ENCODE measurements around the gene PIRT. TPM values are rescaled to one million over a fixed set of nuclear protein-coding genes. Genes with fewer than 3 reads are reported as not detected.

The PIRT gene
- total and polyA plus RNA-seq, 2 of the 8 experiments (the other 6 are each of a cell fraction or from before 2014, with no cell fraction given) = 0.03 TPM; not detected in 1

GRCh38 chr17:10785295-10785694 lies 52.6 kb downstream of the PIRT start:
- Histone ChIP-seq H4K5ac (ENCODE audit: insufficient read length, low read depth, low read length) (no peak overlapping the region), H3K4me3 (ENCODE audit: extremely low read depth in 1 of 4, insufficient read depth in 2 of 4, low read depth in 3 of 4, low read length in 4 of 4) (no peak overlapping the region), H3K56ac (replicated peaks; ENCODE audit: insufficient read length, low read depth, low read length) (peak overlapping the region; percentile 2), H3K18ac (ENCODE audit: extremely low read depth, low read length) (no peak overlapping the region), H2BK120ac (replicated peaks; ENCODE audit: low read depth, low read length) (peak overlapping the region; percentile 82), H2BK15ac (ENCODE audit: low read length) (no peak overlapping the region), H3K27ac (ENCODE audit: low read depth, low read length) (no peak overlapping the region), H3K14ac (ENCODE audit: insufficient read length) (no peak overlapping the region), H2BK5ac (ENCODE audit: low read depth, low read length) (0 out of 2 replicates have a peak overlapping the region, but pooled peaks have one; percentile 69), H3K4me2 (ENCODE audit: insufficient read depth in 1 of 2, low read depth in 2 of 2, low read length in 2 of 2) (peak overlapping the region; percentile 28 to 63; a peak in 2 of 4 replicates), H3K23me2 (ENCODE audit: low read depth, low read length) (no peaks in the 10 kb centered on the region; the same call in 1 of the 2 replicates), H3K23ac (ENCODE audit: insufficient read length) (no peak overlapping the region), H3K9ac (replicated peaks in 1 of 4; ENCODE audit: extremely low read depth in 1 of 4, low read depth in 3 of 4, low read length in 3 of 4) (no peak overlapping the region), H2AFZ (ENCODE audit: low read length) (no peak overlapping the region), H3K4me1 (replicated peaks in 1 of 4; ENCODE audit: control insufficient read depth in 3 of 4, insufficient read depth in 4 of 4, low read length in 3 of 4) (peaks cover 4 to 13% (median 11%) of the 10 kb centered on the region in 4 experiments; a peak in 6 of 7 replicates), H3K79me1 (ENCODE audit: low read depth, low read length) (no peaks in the 10 kb centered on the region), H2BK12ac (ENCODE audit: low read depth, low read length) (no peak overlapping the region; the same call in 1 of the 2 replicates), H3K4ac (replicated peaks; ENCODE audit: insufficient read length, low read depth, low read length) (peak overlapping the region; percentile 89), H3K9me3 (ENCODE audit: insufficient read depth in 2 of 2, low read depth in 1 of 2, low read length in 1 of 2) (no peaks in the 10 kb centered on the region), H4K8ac (ENCODE audit: extremely low read depth, insufficient read depth, low read length) (no peak overlapping the region), H4K91ac (replicated peaks; ENCODE audit: insufficient read length, low read length) (no peak overlapping the region), H4K20me1 (replicated peaks in 1 of 2; ENCODE audit: control insufficient read depth in 1 of 2, insufficient read depth in 2 of 2, low read length in 2 of 2) (no peaks in the 10 kb centered on the region), H3K27me3 (replicated peaks in 1 of 4; ENCODE audit: control insufficient read depth in 3 of 4, extremely low read depth in 1 of 4, insufficient read depth in 3 of 4, low read length in 3 of 4) (no peaks in the 10 kb centered on the region; a peak in 1 of 7 replicates), H2BK20ac (ENCODE audit: low read length) (0 out of 2 replicates have a peak overlapping the region, but pooled peaks have one; percentile 61), H3K79me2 (ENCODE audit: control insufficient read depth in 1 of 2, insufficient read depth in 2 of 2, low read length in 2 of 2) (no peaks in the 10 kb centered on the region), H3K36me3 (ENCODE audit: control insufficient read depth in 2 of 4, insufficient read depth in 4 of 4, low read length in 3 of 4) (no peaks in the 10 kb centered on the region), H2AK5ac (ENCODE audit: low read depth, low read length) (no peak overlapping the region)
- WGBS, 2 experiments (ENCODE audit: extremely low coverage in 1 of 2, insufficient coverage in 1 of 2, insufficient read length in 1 of 2, insufficient replicate concordance in 2 of 2, low coverage in 1 of 2, low lambda C conversion rate in 2 of 2, missing lambda C conversion rate in 1 of 2) = 87% methylated on average over 2 of the region's 2 CpGs; no CpG with 5 or more reads in 1 of the 2 experiments
- TF ChIP-seq EGR1 (IDR thresholded peaks at IDR 0.05; ENCODE audit: borderline replicate concordance, low read depth, low read length) = no peak
- TF ChIP-seq GTF2F1 (IDR thresholded peaks at IDR 0.05; ENCODE audit: borderline replicate concordance, low read depth, low read length) = no peak
- no peak for TF ChIP-seq CEBPB (IDR thresholded peaks at IDR 0.05; ENCODE audit: low read depth, low read length)
- TF ChIP-seq, protein P1, sequence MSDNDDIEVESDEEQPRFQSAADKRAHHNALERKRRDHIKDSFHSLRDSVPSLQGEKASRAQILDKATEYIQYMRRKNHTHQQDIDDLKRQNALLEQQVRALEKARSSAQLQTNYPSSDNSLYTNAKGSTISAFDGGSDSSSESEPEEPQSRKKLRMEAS (IDR thresholded peaks at IDR 0.05) = no peak
- TF ChIP-seq POLR2AphosphoS5 (IDR thresholded peaks at IDR 0.05; ENCODE audit: low read depth, low read length) = no peak
- TF ChIP-seq HDAC6 (IDR thresholded peaks at IDR 0.05; ENCODE audit: low read depth, low read length) = no peak
- TF ChIP-seq CTBP2 (IDR thresholded peaks at IDR 0.05; ENCODE audit: borderline replicate concordance, insufficient read depth, insufficient read length, low read length) = no peak
- no peak for TF ChIP-seq KDM1A (IDR thresholded peaks at IDR 0.05; ENCODE audit: borderline replicate concordance, low read length)
- no peak for TF ChIP-seq YY1 (IDR thresholded peaks at IDR 0.05; ENCODE audit: low read depth, low read length)
- TF ChIP-seq GABPA (IDR thresholded peaks at IDR 0.05; ENCODE audit: borderline replicate concordance, insufficient read depth, low read length) = no peak
- TF ChIP-seq SIN3A (conservative IDR thresholded peaks at IDR 0.05 in 1 of 2, IDR thresholded peaks at IDR 0.05 in 1 of 2; ENCODE audit: low read depth in 1 of 2, low read length in 2 of 2) = no peak
- TF ChIP-seq KDM4A (IDR thresholded peaks at IDR 0.05; ENCODE audit: low read depth, low read length, severe bottlenecking) = no peak
- ChIA-PET CTCF (ENCODE audit: partially characterized antibody) (interaction anchor here (1.5 to 5.4 kb wide), 2 partner anchors 12 to 59 kb away, joined by 3 to 22 read pairs; no protein-coding TSS in a partner anchor), POLR2A (ENCODE audit: partially characterized antibody) (interaction anchor here (0.7 to 1.2 kb wide), 2 partner anchors 14 to 371 kb away, joined by 3 read pairs; no protein-coding TSS in a partner anchor)
- DNase-seq (ENCODE audit: low read depth in 1 of 2, low spot score in 2 of 2) = no peak
- FAIRE-seq = no peak

Data from H1 (cell line).